Small intestine (tissue), 7 donors: ENCODE results near the gene FAAP100. TPM values are rescaled to one million over a fixed set of nuclear protein-coding genes. Genes with fewer than 3 reads are reported as not detected.

Experiments used
- DNase-seq, 2 donors: peaks; one replicate each; pipeline versions ENCODE4 v3.0.0 to v3.0.0-alpha.2; 2013
- FAIRE-seq: peaks from 2 replicates; lab custom pipeline; 2012; peaks lifted over from hg19 to GRCh38; lab: Jason Lieb, UNC
- H3K27ac ChIP-seq, 3 donors: one replicate each; pipeline ENCODE4 v1.5.1; 2013; ENCODE audit warnings: low read length in 2 of 3, mild to moderate bottlenecking in 2 of 3, control low read depth in 1 of 3, inconsistent platforms in 1 of 3, low read depth in 1 of 3, moderate library complexity in 1 of 3
- H3K27me3 ChIP-seq, 3 donors: one replicate each; pipeline ENCODE4 v1.6.1; 2013; ENCODE audit warnings: low read length in 3 of 3, inconsistent platforms in 1 of 3; ENCODE audit not compliant: control insufficient read depth in 3 of 3, insufficient read depth in 3 of 3
- H3K36me3 ChIP-seq, 3 donors: one replicate each; pipeline ENCODE4 v1.6.1; 2013; ENCODE audit warnings: low read length in 3 of 3, inconsistent platforms in 1 of 3, low read depth in 1 of 3, mild to moderate bottlenecking in 1 of 3, moderate library complexity in 1 of 3; ENCODE audit not compliant: control insufficient read depth in 3 of 3, insufficient read depth in 2 of 3
- H3K4me1 ChIP-seq, 3 donors: one replicate each; pipeline ENCODE4 v1.6.1; 2013; ENCODE audit warnings: low read length in 2 of 3, inconsistent platforms in 1 of 3, low read depth in 1 of 3, mild to moderate bottlenecking in 1 of 3, moderate library complexity in 1 of 3; ENCODE audit not compliant: control insufficient read depth in 3 of 3, insufficient read depth in 2 of 3
- H3K4me3 ChIP-seq, 3 donors: one replicate each; pipeline ENCODE4 v1.5.1; 2013; ENCODE audit warnings: low read length in 3 of 3, control low read depth in 1 of 3, inconsistent platforms in 1 of 3, low read depth in 1 of 3, mild to moderate bottlenecking in 1 of 3, moderate library complexity in 1 of 3
- H3K9me3 ChIP-seq, 2 donors: one replicate each; pipeline ENCODE4 v1.6.1; 2013; ENCODE audit warnings: low read depth in 1 of 2, low read length in 1 of 2; ENCODE audit not compliant: control insufficient read depth in 2 of 2, insufficient read depth in 1 of 2
- WGBS, 3 donors: extraction: QIAGEN DNeasy Blood & Tissue Kit; methylation state at CpG; one replicate each; pipeline ENCODE4 v1.1.7; 2013; 5-methylcytosine and 5-hydroxymethylcytosine counted together
- polyA plus RNA-seq, 4 donors: library from polyadenylated mRNA; stranded (reverse) in 3 of 4; unstranded in 1 of 4; fragments of 200-250 nt in 3 of 4; fragments of 120-200 nt in 1 of 4; gene quantifications; one replicate each; pipeline versions ENCODE4 v1.2.1 to v1.2.3, GENCODE V29; 2013
- donor health status: healthy with polysubstance abuse.
- donor health status: control.
- donor health status: control.
- donor health status: Bipolar disorder and iron deficiency.
- donor health status: healthy.

The FAAP100 gene
- polyA plus RNA-seq, 4 donors = 23.7 to 30.2 (median 26.9) TPM

- Histone ChIP-seq H3K4me1 (peaks cover 8 to 17% (median 8%) of the 10 kb centered on the region in 3 donors), H3K36me3 (peaks cover 7 to 73% (median 7%) of the 10 kb centered on the region in 3 donors), H3K9me3 (no peaks in the 10 kb centered on the region), H3K4me3 (no peak overlapping the region), H3K27me3 (no peaks in the 10 kb centered on the region), H3K27ac (no peak overlapping the region)
- DNase-seq (no peak), FAIRE-seq (no peak)
- WGBS, 3 donors = 86 to 90% (median 89%) methylated on average over 15 to 16 of the region's 16 CpGs
These were observed 3.1 kb downstream of the FAAP100 start for GRCh38 chr17:81549031-81549557.

GRCh38 chr17:81547614-81547982 is 4.6 kb downstream of the FAAP100 start:
- Histone ChIP-seq H3K27me3 (no peaks in the 10 kb centered on the region), H3K36me3 (peaks cover 7 to 85% (median 7%) of the 10 kb centered on the region in 3 donors), H3K4me1 (peaks cover 0 to 8% (median 3%) of the 10 kb centered on the region in 3 donors), H3K9me3 (no peaks in the 10 kb centered on the region), H3K27ac (no peak overlapping the region), H3K4me3 (no peak overlapping the region)
- DNase-seq (no peak), FAIRE-seq (no peak)
- 81 to 90% (median 90%) methylated on average over 14 of the region's 14 CpGs for WGBS, 3 donors

- DNase-seq (no peak), FAIRE-seq (no peak)
- WGBS, 3 donors = 82 to 89% (median 88%) methylated on average over 33 to 36 of the region's 36 CpGs
- no peaks in the 10 kb centered on the region for H3K27me3 ChIP-seq
- H3K27ac ChIP-seq = no peak overlapping the region
- H3K9me3 ChIP-seq = no peaks in the 10 kb centered on the region
- no peak overlapping the region for H3K4me3 ChIP-seq
- H3K36me3 ChIP-seq = peaks cover 7 to 90% (median 7%) of the 10 kb centered on the region in 3 donors
- peaks cover 0 to 8% (median 3%) of the 10 kb centered on the region in 3 donors for H3K4me1 ChIP-seq
These were observed 5.1 kb downstream of the FAAP100 start for GRCh38 chr17:81546906-81547613.

- no peak overlapping the region for H3K4me3 ChIP-seq
- 91 to 93% (median 92%) methylated on average over 23 to 24 of the region's 24 CpGs for WGBS, 3 donors
- H3K36me3 ChIP-seq = peaks cover 7 to 94% (median 7%) of the 10 kb centered on the region in 3 donors
- DNase-seq = no peak
- H3K27ac ChIP-seq = no peak overlapping the region
- no peaks in the 10 kb centered on the region for H3K4me1 ChIP-seq
- no peaks in the 10 kb centered on the region for H3K9me3 ChIP-seq
- no peaks in the 10 kb centered on the region for H3K27me3 ChIP-seq
- no peak for FAIRE-seq
These were observed 6.8 kb downstream of the FAAP100 start for GRCh38 chr17:81545160-81545949.

GRCh38 chr17:81544281-81544974 is 7.7 kb downstream of the FAAP100 start:
- no peak for FAIRE-seq

GRCh38 chr17:81543756-81544155 is 8.4 kb downstream of the FAAP100 start:
- H3K36me3 ChIP-seq = peaks cover 7 to 95% (median 11%) of the 10 kb centered on the region in 3 donors
- no peak for DNase-seq
- H3K4me3 ChIP-seq = no peak overlapping the region
- H3K27me3 ChIP-seq = no peaks in the 10 kb centered on the region
- 96 to 97% (median 96%) methylated on average over 15 of the region's 15 CpGs for WGBS, 3 donors
- no peak for FAIRE-seq
- H3K9me3 ChIP-seq = no peaks in the 10 kb centered on the region
- no peaks in the 10 kb centered on the region for H3K4me1 ChIP-seq
- H3K27ac ChIP-seq = no peak overlapping the region

More at GRCh38 chr17:81544281-81544974, 7.7 kb downstream of the FAAP100 start:
- no peaks in the 10 kb centered on the region for H3K27me3 ChIP-seq
- no peak for DNase-seq
- H3K9me3 ChIP-seq = no peaks in the 10 kb centered on the region
- no peak overlapping the region for H3K27ac ChIP-seq
- H3K4me3 ChIP-seq = no peak overlapping the region
- WGBS, 3 donors = 90 to 92% (median 91%) methylated on average over 15 to 16 of the region's 16 CpGs
- no peaks in the 10 kb centered on the region for H3K4me1 ChIP-seq
- peaks cover 7 to 94% (median 10%) of the 10 kb centered on the region in 3 donors for H3K36me3 ChIP-seq

GRCh38 chr17:81543339-81543675 is 8.8 kb downstream of the FAAP100 start:
- Histone ChIP-seq H3K27ac (no peak overlapping the region), H3K4me1 (no peaks in the 10 kb centered on the region), H3K36me3 (peaks cover 7 to 96% (median 11%) of the 10 kb centered on the region in 3 donors), H3K4me3 (no peak overlapping the region), H3K9me3 (no peaks in the 10 kb centered on the region), H3K27me3 (no peaks in the 10 kb centered on the region)
- FAIRE-seq = no peak
- no peak for DNase-seq
- WGBS, 3 donors = 93 to 95% (median 94%) methylated on average over 14 of the region's 14 CpGs
